ENCODE results near the gene TSPY10.
"Not testable (repeated sequence)": the region's sequence is repeated elsewhere in the genome, so short reads cannot be mapped to it uniquely, and the experiment has no call there.

Gene TSPY10, protein sequence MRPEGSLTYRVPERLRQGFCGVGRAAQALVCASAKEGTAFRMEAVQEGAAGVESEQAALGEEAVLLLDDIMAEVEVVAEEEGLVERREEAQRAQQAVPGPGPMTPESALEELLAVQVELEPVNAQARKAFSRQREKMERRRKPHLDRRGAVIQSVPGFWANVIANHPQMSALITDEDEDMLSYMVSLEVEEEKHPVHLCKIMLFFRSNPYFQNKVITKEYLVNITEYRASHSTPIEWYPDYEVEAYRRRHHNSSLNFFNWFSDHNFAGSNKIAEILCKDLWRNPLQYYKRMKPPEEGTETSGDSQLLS

DNA sequence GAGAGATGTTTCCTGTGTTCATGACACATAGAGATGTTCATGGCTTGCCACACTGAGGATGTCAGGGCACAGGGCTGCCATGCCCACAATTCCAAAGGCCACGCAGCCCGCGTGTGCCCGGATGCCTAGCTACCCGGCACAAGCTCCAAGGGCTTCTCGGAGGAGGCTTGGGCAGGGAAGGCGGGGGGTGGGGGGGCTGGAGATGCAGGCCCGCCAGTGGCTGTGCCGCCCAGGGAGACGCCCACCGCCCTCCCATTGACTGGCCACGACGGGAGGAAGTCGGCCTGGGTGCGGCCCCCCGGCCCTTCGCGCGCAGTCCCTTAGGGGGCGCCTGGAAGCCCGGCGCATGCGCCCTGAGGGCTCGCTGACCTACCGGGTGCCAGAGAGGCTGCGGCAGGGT is at the start of gene TSPY10:
TSPY10 (plus strand) TSS at position 301 of the 400 bp plus-strand sequence; CDS start at position 347, 46 bp downstream.
- not testable (repeated sequence) for H3K27me3 Mint-ChIP-seq; H3K36me3 Mint-ChIP-seq; ATAC-seq (ENCODE audit: low read depth); H3K27ac Mint-ChIP-seq; H3K4me1 Mint-ChIP-seq; DNase-seq (ENCODE audit: low spot score in 2 of 2); H3K4me3 Mint-ChIP-seq; H3K9me3 Mint-ChIP-seq

DNA sequence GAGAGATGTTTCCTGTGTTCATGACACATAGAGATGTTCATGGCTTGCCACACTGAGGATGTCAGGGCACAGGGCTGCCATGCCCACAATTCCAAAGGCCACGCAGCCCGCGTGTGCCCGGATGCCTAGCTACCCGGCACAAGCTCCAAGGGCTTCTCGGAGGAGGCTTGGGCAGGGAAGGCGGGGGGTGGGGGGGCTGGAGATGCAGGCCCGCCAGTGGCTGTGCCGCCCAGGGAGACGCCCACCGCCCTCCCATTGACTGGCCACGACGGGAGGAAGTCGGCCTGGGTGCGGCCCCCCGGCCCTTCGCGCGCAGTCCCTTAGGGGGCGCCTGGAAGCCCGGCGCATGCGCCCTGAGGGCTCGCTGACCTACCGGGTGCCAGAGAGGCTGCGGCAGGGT is 40.7 kb upstream of the TSPY10 start, which contains the start of gene TSPY9:
TSPY9 (plus strand) TSS at position 301 of the 400 bp plus-strand sequence; CDS start at position 347, 46 bp downstream.
- DNase-seq (ENCODE audit: low spot score in 2 of 2); ATAC-seq (ENCODE audit: low read depth); H3K4me3 Mint-ChIP-seq; H3K4me1 Mint-ChIP-seq; H3K9me3 Mint-ChIP-seq; H3K27me3 Mint-ChIP-seq; H3K27ac Mint-ChIP-seq; H3K36me3 Mint-ChIP-seq: not testable (repeated sequence)

DNA sequence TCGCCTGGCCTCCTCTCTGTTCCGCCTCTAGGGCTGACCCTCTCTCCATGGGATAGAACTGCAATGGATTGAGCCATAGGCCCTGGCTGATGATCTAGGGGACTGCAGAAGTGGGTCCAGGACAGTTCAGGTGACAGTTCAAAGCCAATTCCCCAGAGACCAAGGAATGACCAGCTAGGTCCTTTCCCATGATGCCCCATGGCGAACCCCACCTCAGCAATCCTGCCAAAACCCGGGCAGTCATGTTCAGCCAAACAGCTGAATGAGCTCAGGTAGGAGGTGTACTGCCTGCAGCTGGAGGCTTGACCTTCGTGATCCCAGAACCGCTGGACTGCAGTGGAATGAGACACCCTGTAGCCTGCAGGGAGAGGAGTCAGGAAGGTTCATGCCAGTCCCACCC is 23.3 kb upstream of the TSPY10 start:
- H3K4me3 Mint-ChIP-seq; H3K4me1 Mint-ChIP-seq; H3K36me3 Mint-ChIP-seq; H3K27me3 Mint-ChIP-seq; ATAC-seq (ENCODE audit: low read depth); DNase-seq (ENCODE audit: low spot score in 2 of 2); H3K27ac Mint-ChIP-seq; H3K9me3 Mint-ChIP-seq: not testable (repeated sequence)

DNA sequence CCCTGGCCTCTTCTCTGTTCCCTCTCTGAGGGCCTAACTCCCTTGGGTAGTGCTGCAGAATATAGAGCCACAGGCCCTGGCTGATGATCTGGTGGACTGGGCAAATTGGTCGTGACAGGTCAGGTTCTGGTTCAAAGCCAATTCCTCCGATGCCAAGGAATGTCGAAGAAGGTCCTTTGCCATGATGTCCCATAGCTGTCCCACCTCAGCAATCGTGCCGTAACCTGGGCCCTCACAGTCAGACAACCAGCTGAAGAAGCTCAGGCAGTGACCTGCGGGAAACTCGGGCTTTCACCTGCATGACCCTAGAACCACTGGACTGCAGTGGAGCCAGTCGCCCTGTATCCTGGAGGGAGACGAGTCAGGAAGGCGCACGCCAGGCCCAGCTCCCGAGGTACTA is 11.4 kb upstream of the TSPY10 start:
- not testable (repeated sequence) for DNase-seq (ENCODE audit: low spot score in 2 of 2); H3K36me3 Mint-ChIP-seq; H3K4me1 Mint-ChIP-seq; H3K4me3 Mint-ChIP-seq; ATAC-seq (ENCODE audit: low read depth); H3K27ac Mint-ChIP-seq; H3K9me3 Mint-ChIP-seq; H3K27me3 Mint-ChIP-seq

Measured in memory B cell (primary cell).